ENCODE data around the gene ALKBH4.
"Not testable (repeated sequence)": the region's sequence is repeated elsewhere in the genome, so short reads cannot be mapped to it uniquely, and the experiment has no call there.

ALKBH4 gene, protein sequence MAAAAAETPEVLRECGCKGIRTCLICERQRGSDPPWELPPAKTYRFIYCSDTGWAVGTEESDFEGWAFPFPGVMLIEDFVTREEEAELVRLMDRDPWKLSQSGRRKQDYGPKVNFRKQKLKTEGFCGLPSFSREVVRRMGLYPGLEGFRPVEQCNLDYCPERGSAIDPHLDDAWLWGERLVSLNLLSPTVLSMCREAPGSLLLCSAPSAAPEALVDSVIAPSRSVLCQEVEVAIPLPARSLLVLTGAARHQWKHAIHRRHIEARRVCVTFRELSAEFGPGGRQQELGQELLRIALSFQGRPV

DNA sequence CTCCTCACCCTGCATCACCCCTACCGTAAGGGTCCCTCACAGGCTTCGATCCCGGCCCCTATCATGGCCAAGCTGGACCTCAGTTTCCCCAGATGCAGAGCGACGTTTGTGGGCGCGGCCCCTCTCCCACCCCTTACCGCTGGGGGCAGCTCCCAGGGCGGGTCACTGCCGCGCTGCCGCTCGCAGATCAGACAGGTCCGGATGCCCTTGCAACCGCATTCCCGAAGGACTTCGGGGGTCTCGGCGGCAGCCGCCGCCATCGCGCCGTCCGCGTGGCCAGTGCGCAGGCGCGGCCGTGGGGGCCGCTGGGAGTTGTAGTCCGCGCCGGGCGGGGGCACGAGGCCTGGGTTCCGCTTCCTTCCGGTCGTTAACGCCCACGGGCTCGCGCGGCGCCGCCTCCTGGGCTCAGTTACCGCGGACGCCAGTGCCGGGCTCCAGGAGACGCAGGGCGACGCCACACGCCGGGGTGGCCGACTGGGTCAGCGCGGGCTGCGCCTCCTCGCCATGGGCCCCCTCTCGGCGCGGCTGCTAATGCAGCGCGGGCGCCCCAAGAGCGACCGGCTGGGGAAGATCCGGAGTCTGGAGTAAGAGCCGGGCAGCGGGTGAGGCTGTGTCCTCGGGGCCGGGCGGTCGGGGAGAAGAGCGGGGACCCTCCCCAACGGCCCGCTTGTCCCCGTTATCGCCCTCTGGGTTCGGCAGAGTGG is at the start of gene ALKBH4, which contains the start of gene LRWD1:
Gene ALKBH4 (minus strand): TSS at position 287 of the 704 bp plus-strand sequence. CDS start 27 bp downstream, at position 260.
Gene LRWD1 (plus strand): TSS at position 408 of the 704 bp plus-strand sequence. CDS start 97 bp downstream, at position 505.
- peak; percentile 76 for DNase-seq

DNA sequence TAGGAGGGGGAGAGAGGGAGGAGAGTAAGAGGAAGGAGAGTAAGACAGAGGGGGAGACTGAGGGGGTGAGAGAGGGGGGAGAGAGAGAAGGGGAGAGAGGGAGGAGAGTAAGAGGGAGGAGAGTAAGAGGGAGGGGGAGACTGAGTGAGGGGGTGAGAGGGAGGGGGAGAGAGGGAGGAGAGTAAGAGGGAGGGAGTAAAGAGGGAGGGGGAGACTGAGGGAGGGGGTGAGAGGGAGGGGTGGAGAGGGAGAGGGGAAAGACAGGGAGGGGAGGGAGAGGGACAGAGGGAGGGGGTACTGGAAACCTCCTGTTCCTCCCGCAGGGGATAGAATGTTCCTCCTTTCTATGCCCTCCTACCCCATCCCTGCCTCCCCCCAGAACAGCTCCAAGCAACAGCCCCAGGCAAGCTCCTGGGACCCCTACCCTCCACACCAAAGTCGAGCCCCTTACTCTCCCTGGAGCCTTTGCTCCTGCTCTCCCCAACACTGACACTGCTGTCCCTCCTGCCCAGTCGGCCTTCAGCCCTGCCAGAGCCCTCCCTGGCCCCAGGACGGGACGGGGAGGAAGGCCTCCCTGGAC is 48.1 kb upstream of the ALKBH4 start:
- not testable (repeated sequence) for DNase-seq

DNA sequence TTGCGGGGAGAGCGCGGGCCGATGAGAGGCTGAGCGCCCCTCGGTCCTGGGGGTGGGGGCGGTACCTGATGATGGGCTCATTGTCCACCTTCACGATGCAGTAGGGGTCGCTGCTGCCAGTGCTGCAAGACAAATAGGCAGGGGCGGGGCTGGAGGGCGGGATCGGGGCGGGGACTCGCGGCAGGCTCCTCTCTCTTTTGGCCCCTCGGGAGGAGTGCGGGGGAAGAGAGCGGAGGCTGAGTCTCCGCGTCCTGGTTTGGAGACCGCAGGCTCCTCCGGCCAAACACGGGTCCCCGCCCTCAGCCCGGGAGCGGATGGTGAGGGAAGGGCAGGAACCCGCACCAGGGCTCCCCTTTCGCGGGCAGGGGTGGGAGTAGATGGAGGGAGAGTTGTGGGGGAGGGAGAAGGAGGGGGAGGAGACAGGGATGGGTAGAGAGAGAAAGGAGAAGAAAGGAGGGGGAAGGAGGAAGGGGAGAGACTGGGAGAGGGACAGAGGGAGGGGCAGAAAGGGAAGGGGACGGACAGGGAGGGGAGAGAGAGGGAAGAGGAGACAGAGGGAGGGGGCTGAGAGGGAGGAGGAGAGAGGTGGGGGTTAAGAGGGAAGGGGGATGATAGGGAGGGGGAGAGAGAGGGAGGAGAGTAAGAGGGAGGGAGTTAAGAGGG is 47.3 kb upstream of the ALKBH4 start:
- DNase-seq = not testable (repeated sequence)

DNA sequence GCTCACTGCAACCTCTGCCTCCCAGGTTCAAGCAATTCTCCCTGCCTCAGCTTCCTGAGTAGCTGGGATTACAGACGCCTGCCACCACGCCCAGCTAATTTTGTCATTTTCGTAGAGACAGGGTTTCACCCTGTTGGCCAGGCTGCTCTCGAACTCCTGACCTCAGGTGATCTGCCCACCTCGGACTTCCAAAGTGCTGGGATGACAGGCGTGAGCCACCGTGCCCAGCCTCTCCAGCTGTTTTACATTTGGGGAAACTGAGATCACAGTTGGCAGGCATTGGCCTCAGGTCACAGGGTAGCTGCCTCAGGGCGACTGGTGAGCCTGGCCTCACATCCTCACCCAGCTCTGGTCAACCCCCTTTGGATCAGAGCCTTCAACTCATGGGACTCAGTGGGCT is 45.9 kb upstream of the ALKBH4 start:
- not testable (repeated sequence) for DNase-seq

DNA sequence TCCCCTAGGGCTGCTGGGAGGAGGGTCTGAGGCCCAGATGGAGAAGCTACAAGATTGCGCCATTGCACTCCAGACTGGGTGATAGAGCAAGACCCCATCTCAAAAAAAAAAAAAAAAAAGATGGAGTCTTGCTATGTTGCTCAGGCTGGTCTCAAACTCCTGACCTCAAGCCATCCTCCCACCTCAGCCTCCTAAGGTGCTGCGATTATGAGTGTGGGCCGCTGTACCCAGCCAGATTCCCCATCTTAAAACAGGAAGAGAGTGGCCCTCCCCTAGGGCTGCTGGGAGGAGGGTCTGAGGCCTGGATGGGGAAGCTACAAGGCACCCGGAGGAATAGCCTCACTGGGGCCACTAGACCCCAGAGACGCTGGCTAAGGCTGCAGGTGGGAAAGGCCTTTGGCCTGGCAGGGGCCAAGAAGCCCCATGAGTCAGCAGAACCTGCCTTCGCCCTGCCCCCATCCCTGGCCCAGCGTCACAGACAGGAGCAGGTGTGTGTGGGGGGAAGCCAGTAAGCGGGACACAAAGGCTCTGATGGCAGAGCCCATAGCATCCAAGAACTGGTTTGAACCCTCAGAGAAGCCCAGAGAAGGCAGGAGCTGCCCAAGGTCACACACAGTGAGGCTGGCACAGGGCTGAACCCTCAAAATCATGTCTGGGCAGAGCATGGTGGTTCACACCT is 42.9 kb upstream of the ALKBH4 start:
- not testable (repeated sequence) for DNase-seq

DNA sequence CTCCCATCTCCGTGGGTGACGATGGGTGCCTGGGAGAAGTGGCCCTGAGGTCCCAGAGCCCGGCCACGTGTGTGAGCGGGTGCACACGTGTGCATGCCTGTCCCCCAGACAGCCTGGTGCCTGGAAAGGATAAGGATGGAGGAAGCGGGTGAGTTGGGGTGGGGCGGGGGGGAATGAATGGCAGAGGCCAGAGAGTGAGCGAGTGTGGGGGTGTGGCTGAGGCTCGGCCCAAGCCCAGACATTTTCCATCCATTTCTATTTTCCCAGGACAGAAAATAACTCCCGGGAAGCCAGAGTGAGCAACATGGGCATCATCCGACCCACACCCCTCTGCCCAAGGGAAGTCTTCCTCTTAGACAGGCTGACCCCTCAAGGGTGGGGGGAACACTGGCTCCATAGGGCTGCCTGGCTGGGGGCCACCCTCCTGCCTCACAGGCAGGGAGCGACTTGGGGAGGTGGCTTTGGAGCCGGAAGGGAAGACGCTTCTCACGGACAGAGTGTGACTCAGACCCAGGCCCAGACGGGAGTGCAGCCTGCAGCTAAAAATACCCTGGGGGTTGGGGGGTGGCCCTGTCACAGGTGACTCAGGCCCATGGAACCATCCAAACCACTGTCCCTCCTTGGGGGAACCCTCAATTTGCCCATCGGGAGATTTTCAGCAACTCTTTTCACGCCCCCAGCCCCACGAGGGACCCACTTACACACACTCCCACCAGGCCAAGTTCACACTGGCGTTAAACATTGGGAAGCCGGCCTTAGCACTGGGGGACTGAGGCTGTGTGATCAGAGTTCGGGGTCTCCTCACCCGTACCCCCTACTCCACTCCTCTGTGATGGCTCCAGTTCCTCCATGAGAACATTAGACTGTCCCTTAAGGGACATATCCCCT is 40.9 kb upstream of the ALKBH4 start:
- not testable (repeated sequence) for DNase-seq

DNA sequence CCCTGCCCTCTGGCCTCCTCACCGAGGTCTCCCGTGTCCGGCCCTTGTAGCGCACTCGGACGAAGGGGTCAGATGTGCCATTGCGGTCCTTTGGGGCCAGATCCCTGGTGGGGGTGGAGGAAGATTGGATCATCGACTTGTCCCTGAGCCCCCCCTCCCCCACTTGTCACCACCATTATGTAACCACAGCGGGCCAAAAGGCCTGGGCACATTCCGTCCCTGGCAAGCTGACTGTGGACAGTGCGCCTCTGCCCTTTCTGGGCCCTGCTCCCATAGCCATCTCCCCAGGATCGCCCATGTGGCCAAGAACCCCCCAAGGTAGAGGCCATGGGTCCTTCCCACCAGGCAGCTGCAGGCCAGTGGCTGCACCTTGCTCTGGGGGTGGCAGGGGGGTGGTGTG is 38.5 kb upstream of the ALKBH4 start:
- not testable (repeated sequence) for DNase-seq

DNA sequence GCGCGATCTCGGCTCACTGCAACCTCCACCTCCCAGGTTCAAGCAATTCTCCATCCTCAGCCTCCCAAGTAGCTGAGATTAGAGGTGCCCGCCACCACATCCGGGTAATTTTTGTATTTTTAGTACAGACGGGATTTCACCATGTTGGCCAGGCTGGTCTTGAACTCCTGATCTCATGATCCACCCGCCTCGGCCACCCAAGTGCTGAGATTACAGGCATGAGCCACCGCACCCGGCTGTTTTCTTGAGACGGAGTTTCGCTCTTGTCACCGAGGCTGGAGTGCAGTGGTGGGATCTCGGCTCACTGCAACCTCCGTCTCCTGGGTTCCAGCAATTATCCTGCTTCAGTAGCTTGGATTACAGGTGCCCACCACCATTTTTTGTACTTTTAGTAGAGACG is 33.7 kb upstream of the ALKBH4 start:
- not testable (repeated sequence) for DNase-seq

DNA sequence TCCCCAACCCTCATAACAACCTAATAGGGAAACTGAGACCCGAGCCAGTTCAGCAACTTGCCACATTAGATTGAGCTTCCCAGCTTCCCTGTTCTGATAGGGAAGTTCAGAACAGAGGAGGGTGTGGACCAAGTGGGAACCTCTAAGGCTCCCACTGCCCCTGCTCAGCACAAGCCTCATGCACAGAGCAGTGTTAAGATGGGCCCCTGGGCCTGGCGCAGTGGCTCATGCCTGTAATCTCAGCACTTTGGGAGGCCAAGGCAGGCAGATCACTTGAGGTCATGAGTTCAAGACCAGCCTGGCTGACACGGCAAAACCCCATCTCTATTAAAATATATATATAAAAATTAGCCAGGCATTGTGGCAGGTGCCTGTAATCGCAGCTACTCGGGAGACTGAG is 32.6 kb upstream of the ALKBH4 start:
- DNase-seq = not testable (repeated sequence)

DNA sequence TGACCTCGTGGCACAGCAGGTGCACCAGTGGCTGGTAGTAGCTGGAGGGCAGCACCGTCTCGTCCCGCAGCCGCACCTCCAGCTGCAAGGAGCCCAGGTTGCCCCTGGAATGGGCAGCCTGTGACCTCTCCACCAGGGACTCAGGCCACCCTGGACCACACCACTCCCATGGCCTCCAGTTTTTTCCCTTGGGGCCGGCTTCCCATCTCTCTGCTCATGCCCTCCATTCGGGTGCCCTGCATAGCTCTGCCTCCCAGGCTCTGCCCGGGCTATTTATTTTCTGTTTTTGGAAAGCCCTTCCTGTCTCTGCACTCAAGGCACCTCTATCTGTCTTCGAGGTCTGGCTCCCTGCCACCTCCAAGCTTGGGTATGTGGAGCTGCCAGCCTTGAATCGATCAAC is 32.2 kb upstream of the ALKBH4 start:
- not testable (repeated sequence) for DNase-seq

DNA sequence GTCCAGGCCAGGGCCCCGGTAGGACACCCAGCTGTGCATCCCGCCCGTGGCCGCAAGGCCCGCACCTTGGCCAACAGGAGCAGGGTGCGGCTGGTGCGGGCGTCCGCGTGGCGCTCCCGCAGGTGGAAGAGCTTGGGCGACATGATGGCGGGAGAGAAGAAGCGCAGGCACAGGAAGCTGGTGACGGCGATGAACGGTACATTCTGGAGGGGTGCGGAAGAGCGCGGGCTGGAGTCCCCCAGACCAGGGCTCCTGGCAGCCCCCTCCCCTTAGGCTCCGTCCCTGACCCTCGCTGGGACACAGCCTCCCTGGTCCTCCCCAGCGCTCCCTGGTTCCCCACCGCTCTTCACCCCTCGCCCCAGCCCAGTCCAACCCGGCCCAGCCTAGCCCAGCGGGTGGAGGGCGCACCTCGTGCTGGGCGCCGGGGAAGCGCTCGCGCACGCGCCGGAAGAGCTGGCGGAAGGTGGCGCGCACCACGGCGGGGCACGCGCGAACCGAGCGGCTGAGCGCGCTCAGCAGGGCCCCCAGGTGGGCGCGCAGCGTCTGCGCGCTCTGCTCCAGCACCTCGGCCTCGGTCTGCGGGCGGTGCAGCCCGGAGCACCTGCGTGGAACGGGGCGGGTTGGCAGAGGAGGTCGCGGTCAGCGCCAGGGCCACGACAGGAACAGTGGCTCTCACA is 29.9 kb upstream of the ALKBH4 start:
- not testable (repeated sequence) for DNase-seq

DNA sequence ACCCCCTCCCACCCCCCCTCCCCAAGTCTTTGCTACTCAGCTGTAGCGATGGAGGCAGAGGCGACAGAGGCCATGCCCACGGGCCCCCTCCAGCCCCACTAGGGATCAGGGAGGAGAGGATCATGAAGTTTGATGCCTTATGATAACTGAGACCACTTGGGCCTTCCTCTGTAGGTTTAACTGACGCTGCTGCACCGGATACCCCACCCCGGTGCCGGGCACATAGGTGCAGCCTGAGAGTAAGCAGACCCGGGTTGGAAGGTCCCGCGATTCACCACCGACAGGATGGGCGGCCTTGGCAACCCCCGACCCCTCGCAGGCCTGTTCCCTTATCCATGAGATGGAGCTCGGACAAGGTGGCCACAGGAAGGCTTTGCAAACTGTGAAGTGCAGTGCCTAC is 29.4 kb upstream of the ALKBH4 start:
- not testable (repeated sequence) for DNase-seq

DNA sequence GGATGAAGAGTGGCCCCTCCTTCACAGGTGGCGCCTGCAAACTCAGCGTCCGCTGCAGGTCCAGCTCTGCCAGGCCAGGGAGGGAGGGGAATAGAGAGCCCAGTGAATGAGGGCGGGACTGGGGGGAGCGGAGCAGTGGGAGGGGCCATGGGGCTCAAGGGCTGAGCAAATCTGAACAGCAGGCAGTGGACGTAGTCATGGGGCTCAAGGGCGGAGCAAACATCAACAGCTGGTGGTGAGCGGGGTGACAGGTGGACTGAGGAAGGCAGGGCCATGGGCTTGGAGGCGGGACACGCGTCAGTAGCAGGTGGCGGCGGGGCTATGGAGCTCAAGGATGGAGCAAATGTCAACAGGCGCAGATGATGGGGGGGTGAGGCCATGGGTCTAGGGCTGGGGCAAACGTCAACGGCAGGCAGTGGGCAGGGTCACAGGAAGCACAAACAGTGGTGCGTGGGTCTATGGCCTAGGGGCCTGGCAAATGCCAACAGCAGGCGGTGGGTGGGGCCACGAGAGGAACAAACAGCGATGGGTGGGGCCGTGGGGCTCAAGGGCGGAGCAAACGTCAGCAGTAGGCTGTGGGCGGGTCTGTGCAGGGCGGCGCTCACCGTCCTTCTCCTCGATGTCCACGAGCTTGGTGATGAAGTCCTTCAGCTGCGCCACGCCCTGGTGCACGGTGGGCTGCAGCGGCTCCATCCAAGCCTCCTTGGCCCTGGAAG is 28.7 kb upstream of the ALKBH4 start:
- not testable (repeated sequence) for DNase-seq

DNA sequence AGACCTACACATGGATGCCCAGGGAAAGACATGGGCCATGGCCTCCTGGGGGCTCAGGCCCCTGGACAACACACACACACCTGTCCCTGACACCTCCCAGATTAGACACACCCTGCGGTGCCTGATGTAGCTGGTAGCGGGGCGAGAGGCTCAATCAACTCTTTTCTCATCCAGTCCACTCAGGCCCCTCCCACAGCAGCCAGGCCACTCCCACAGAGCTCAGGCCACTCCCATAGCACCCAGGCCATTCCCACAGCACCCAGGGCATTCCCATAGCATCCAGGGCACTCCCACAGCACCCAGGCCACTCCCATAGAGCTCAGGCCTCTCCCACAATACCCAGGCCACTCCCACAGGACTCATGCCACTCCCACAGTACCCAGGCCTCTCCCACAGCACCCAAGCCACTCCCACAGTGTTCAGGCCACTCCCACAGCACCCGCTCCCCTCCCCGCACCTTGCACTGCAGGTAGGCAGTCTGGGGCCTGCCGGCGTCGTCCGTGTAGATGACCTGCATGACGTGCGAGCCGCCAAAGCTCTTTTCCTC is 25.9 kb upstream of the ALKBH4 start:
- not testable (repeated sequence) for DNase-seq

DNA sequence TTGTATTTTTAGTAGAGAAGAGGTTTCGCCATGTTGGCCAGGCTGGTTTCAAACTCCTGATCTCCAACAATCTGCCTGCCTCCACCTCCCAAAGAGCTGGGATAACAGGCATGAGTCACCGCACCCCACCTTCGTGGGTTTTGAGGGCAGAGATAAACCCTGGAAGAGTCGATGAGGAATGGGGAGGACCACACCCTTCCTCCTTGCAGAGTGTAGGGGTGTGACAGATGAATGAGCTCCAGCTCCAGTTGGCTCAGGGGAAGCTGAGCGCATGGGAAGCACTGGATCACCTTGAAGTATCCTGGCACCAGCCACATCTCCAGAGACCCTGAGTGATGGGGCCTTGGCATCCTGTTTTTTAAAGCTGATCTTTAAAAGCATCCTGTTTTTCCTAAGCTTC is 19.7 kb upstream of the ALKBH4 start:
- not testable (repeated sequence) for DNase-seq

DNA sequence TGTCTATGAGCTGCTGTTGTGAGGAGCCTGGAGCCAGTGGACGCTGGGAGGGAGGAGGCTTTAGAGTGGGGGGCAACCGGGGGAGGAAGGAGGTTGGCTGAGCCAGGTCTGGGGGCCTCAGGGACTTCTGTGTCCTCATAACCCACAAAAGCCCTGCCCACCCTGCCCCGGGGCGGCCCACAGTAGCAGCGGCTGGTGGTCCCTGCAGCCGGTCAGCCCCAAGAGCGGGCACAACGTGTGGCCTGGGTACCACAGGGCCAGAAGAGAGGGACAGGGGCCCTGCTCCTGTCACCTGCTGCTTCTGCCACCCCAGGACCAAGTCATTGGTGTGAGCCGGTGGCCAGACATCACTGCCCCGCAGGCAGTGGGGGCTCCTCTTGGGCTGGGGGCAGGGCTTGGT is 17.3 kb upstream of the ALKBH4 start:
- not testable (repeated sequence) for DNase-seq

DNA sequence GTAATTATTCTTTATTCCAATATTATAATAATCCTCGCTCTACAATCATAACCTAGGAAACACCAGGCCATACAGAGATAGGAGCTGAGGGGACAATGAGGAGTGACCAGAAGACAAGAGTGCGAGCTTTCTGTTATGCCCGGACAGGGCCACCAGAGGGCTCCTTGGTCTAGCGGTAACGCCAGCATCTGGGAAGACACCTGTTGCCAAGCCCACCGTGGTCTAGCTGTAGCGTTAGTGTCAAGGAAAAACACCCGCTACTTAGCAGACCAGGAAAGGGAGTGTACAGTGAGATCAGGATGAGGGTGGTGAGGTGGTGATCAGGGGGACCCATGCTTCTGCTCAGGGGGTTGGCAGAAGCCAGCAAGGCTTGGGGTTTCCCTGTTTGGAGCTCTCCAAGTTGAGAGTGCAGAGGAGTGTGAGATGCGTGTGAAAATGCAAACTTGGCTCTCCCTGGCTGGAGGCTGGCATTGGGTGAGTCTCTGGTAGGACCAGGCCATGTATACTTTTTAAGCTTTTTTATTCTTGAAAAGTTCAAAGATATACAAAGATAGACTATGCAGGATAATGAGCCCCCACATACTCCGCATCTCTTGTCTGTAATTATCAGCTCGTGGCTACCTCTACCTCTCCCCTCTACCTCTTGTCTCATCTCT is 15.4 kb upstream of the ALKBH4 start:
- DNase-seq = not testable (repeated sequence)

DNA sequence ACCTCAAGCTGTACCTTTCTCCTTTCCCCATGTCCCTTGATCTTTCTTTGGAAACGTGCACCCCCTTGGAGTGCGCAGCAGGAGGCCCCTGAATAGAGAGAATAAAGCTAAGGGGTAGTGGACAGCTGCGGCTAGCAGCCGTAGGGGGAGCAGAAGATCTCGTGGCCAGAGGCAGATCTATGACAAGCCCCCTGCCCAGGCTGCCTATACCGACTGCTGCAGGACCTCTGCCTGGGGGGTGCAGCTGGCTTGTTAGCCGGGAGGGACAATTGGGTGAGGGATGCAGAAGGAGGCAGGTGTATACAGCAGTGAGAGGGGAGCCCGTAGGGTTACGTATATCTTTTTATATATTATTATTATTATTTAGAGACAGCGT is 14.5 kb upstream of the ALKBH4 start:
- DNase-seq = not testable (repeated sequence)
